Measurements from ENCODE around the gene SLC35F5. TPM values are rescaled to one million over a fixed set of nuclear protein-coding genes. Genes with fewer than 3 reads are reported as not detected.
"Not testable (repeated sequence)": the region's sequence is repeated elsewhere in the genome, so short reads cannot be mapped to it uniquely, and the experiment has no call there.

The SLC35F5 gene
- total RNA-seq, 1 donor from 2014 or later, result 75.9 TPM

- no peak for DNase-seq (ENCODE audit: low spot score)
Observed at GRCh38 chr2:113755835-113756354, 547 bp downstream of the SLC35F5 start.

- DNase-seq (ENCODE audit: low spot score), result no peak
Observed at GRCh38 chr2:113755035-113755834, 1.2 kb downstream of the SLC35F5 start.

GRCh38 chr2:113754160-113754559 is 2.3 kb downstream of the SLC35F5 start:
- no peak for DNase-seq (ENCODE audit: low spot score)

GRCh38 chr2:113750385-113750784 is 6.1 kb downstream of the SLC35F5 start:
- DNase-seq (ENCODE audit: low spot score), result no peak

- no peak for DNase-seq (ENCODE audit: low spot score)
Observed at GRCh38 chr2:113741091-113741490, 15.4 kb downstream of the SLC35F5 start.

- no peak for DNase-seq (ENCODE audit: low spot score)
Observed at GRCh38 chr2:113739849-113740248, 16.6 kb downstream of the SLC35F5 start.

- no peak for DNase-seq (ENCODE audit: low spot score)
Observed at GRCh38 chr2:113734185-113734584, 22.3 kb downstream of the SLC35F5 start.

GRCh38 chr2:113724010-113724409 is 32.4 kb downstream of the SLC35F5 start:
- no peak for DNase-seq (ENCODE audit: low spot score)

GRCh38 chr2:113723411-113723810 is 33.0 kb downstream of the SLC35F5 start:
- no peak for DNase-seq (ENCODE audit: low spot score)

GRCh38 chr2:113720167-113720566 is 36.3 kb downstream of the SLC35F5 start:
- no peak for DNase-seq (ENCODE audit: low spot score)

- DNase-seq (ENCODE audit: low spot score), result no peak
Observed at GRCh38 chr2:113716291-113716690, 40.2 kb downstream of the SLC35F5 start.

- no peak for DNase-seq (ENCODE audit: low spot score)
Observed at GRCh38 chr2:113712941-113713340, 43.5 kb downstream of the SLC35F5 start.

- no peak for DNase-seq (ENCODE audit: low spot score)
Observed at GRCh38 chr2:113711851-113712250, 44.6 kb downstream of the SLC35F5 start.

GRCh38 chr2:113709022-113709421 is 47.4 kb downstream of the SLC35F5 start:
- DNase-seq (ENCODE audit: low spot score), result no peak

GRCh38 chr2:113707106-113707505 is 49.3 kb downstream of the SLC35F5 start:
- DNase-seq (ENCODE audit: low spot score), result no peak

- DNase-seq (ENCODE audit: low spot score), result no peak
Observed at GRCh38 chr2:113705982-113706523, 50.4 kb downstream of the SLC35F5 start.

- not testable (repeated sequence) for DNase-seq (ENCODE audit: low spot score)
Observed at GRCh38 chr2:113704300-113704993, 52.0 kb downstream of the SLC35F5 start.

GRCh38 chr2:113703386-113704299 is 52.8 kb downstream of the SLC35F5 start:
- DNase-seq (ENCODE audit: low spot score), result no peak

GRCh38 chr2:113700186-113700841 is 56.1 kb downstream of the SLC35F5 start:
- DNase-seq (ENCODE audit: low spot score), result no peak

- DNase-seq (ENCODE audit: low spot score), result no peak
Observed at GRCh38 chr2:113698892-113699447, 57.5 kb downstream of the SLC35F5 start.

- DNase-seq (ENCODE audit: low spot score), result not testable (repeated sequence)
Observed at GRCh38 chr2:113698251-113698650, 58.2 kb downstream of the SLC35F5 start.
